Kidney epithelial cell (primary cell): ENCODE measurements around the gene CACNA1A. TPM values are rescaled to one million over a fixed set of nuclear protein-coding genes. Genes with fewer than 3 reads are reported as not detected.

Experiments
- DNase-seq: peaks from one replicate; pipeline ENCODE4 v3.0.0-alpha.2; 2010; ENCODE audit warnings: low read depth
- H3K27me3 ChIP-seq: 2 replicates; pipeline ENCODE4 v1.6.0; 2011; ENCODE audit warnings: low read length; ENCODE audit not compliant: control insufficient read depth, insufficient read depth
- H3K36me3 ChIP-seq: 2 replicates; pipeline ENCODE4 v1.5.1; 2011; ENCODE audit warnings: low read length; ENCODE audit not compliant: control insufficient read depth, insufficient read depth
- H3K4me3 ChIP-seq: 2 replicates; pipeline ENCODE4 v1.5.1; 2011; ENCODE audit warnings: low read depth, mild to moderate bottlenecking, control low read depth, low read length
- total RNA-seq: library from RNA; depleted of rRNA; stranded (reverse); fragments of >200 nt; gene quantifications from 2 replicates; pipeline ENCODE4 v1.2.3, GENCODE V29; 2015
- TF ChIP-seq, protein P1 (sequence below): IDR thresholded peaks from 2 replicates; pipeline ENCODE4 v1.5.1; 2011; ENCODE audit warnings: mild to moderate bottlenecking, moderate library complexity, low read length, control low read depth, inconsistent platforms; ENCODE audit not compliant: insufficient read depth, poor library complexity, severe bottlenecking

CACNA1A gene
- total RNA-seq = 0.29 and 0.41 TPM in 2 replicates

DNA sequence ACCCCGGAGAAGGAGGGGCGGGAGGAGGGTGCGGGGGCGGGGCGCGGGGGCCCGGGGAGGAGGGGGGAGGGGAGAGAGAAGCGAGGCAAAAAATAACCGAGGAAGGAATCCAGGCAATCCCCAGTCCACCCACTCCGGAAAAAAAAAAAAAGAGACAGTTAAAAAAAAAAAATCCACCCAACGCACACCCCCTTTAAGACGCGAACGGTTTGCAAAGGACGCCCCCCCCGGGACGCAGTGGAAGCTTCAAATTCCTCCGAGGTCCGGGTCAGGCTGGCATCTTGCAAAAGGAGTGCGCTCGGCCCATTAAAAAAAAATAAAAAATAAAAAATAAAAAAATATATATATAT, at the start of gene CACNA1A:
Gene CACNA1A (minus strand): TSS at position 9 of the 350 bp plus-strand sequence. CDS start 255 bp downstream, outside the sequence.
- Histone ChIP-seq H3K27me3 (peaks cover 32% of the 10 kb centered on the region), H3K4me3 (no peak within 1 kb of the TSS)
- DNase-seq = no peak

DNA sequence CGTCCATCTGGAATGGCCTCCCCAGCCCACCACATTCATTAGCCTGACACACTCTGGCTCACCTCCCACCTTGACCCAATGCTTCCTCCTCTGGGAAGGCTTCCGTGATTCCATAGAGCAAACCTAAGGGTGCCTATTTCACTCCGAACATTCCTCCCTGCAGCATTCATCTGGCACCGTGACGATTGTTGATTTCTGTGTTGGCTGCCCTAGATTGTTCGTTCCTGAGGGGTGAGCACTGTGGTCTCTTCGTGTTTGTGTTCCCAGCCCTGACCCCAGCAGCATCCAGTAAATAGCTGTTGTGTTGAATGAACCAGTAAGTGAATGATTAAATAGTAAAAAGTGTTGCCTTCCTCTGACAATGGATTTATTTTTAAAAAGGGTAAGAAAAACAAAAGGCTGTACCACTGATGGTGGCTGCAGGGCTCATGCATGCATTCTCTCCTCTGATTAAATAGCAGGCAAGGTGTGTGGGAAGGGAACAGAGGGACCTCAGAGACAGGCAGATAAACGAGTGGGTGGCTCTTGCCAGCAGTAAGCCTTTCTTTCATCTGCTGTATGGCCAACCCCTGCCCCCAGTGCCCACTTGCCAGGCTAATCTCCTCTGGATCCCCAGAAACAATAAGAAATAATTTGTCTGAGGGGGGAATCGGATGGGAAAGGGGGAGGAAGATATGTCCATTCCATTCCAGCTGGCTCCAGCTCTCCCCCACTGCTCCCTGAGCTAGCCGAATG, 48.4 kb upstream of the CACNA1A start:
- no peaks in the 10 kb centered on the region for H3K27me3 ChIP-seq
- TF ChIP-seq, protein P1, sequence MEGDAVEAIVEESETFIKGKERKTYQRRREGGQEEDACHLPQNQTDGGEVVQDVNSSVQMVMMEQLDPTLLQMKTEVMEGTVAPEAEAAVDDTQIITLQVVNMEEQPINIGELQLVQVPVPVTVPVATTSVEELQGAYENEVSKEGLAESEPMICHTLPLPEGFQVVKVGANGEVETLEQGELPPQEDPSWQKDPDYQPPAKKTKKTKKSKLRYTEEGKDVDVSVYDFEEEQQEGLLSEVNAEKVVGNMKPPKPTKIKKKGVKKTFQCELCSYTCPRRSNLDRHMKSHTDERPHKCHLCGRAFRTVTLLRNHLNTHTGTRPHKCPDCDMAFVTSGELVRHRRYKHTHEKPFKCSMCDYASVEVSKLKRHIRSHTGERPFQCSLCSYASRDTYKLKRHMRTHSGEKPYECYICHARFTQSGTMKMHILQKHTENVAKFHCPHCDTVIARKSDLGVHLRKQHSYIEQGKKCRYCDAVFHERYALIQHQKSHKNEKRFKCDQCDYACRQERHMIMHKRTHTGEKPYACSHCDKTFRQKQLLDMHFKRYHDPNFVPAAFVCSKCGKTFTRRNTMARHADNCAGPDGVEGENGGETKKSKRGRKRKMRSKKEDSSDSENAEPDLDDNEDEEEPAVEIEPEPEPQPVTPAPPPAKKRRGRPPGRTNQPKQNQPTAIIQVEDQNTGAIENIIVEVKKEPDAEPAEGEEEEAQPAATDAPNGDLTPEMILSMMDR = no peak
- H3K36me3 ChIP-seq = no peaks in the 10 kb centered on the region
- no peak for DNase-seq
- H3K4me3 ChIP-seq = no peak overlapping the region

More for the DNA sequence above, at the start of gene CACNA1A:
- H3K36me3 ChIP-seq = no peaks in the 10 kb centered on the region
- TF ChIP-seq, protein P1 = no peak

DNA sequence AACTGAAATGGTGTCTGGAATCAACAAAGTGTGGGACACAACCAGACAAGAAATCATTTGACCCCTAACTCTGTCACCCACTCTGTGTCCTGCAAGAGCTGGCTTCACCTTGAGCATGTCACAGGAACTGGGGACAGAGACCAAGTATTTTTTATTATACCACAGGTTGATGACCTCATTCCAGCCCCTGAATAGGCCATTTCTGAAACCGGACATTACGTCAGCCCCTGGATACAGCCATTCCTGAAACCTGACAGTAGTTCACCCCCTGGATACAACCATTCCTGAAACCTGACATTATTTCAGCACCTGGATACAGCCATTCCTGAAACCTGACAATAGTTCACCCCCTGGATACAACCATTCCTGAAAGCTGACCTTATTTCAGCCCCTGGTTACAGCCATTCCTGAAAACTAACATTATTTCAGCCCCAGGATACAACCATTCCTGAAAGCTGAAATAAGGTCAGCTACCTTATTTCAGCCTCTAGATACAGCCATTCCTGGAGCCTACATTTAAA, 47.7 kb upstream of the CACNA1A start:
- no peak for DNase-seq

DNA sequence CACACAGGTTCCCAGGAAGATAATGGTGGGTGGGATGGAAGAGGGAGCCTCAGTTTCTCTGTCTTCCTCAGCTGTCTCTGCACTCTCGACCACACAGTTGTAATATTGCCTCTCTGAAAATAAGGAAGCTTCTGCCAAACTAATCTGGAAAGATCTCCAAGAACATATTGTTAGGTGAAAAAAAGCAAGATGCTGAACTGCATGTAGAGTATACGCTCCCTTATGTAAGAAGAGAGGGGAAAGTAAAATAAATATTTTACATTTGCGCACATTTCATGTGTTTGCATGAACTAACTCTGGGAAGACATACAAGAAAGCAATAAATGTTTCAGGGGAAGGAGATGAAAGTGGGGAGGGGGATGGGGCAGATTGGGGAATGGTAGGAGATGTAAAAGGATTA, 41.9 kb upstream of the CACNA1A start:
- no peaks in the 10 kb centered on the region for H3K36me3 ChIP-seq
- H3K27me3 ChIP-seq = no peaks in the 10 kb centered on the region
- no peak overlapping the region for H3K4me3 ChIP-seq
- TF ChIP-seq, protein P1 = no peak
- no peak for DNase-seq

More for the DNA sequence above, 47.7 kb upstream of the CACNA1A start:
- H3K27me3 ChIP-seq = no peaks in the 10 kb centered on the region
- no peaks in the 10 kb centered on the region for H3K36me3 ChIP-seq
- H3K4me3 ChIP-seq = no peak overlapping the region
- TF ChIP-seq, protein P1 = no peak

DNA sequence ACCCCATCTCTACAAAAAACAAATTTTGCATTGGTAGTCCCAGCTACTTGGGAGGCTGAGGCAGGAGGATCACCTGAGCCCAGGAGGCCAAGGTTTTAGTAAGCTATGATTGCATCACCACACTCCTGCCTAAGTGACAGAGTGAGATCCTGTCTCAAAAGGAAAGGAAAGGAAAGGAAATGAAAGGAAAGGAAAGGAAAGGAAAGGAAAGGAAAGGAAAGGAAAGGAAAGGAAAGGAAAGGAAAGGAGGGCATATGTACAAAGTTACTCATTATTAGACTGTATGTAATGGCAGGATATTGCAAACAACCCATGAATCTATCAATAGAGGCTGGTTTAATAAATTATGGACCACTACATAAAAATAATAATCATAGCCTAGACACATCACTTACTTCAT, 40.8 kb upstream of the CACNA1A start:
- no peak for DNase-seq
- TF ChIP-seq, protein P1 = no peak
- H3K27me3 ChIP-seq = no peaks in the 10 kb centered on the region
- no peak overlapping the region for H3K4me3 ChIP-seq
- H3K36me3 ChIP-seq = no peaks in the 10 kb centered on the region

DNA sequence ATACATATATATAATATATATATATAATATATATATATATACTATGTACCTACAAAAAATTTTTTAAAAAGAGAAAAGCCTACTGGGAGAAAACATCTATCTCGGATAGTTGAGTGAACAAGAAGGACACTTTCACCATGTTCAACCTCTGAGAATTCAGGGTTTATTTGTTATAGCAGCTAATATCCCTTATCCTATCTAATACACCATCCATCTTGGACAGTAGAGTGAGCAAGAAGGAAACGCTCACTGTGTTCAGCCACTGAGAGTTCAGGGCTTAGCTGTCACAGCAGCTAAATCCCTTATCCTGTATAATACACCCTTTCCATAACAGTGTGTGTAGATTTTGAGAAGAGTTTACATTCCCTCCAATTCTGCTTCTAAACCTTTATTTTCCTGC, 38.1 kb upstream of the CACNA1A start:
- TF ChIP-seq, protein P1 = no peak
- DNase-seq = no peak
- Histone ChIP-seq H3K4me3 (no peak overlapping the region), H3K36me3 (no peaks in the 10 kb centered on the region), H3K27me3 (no peaks in the 10 kb centered on the region)
